ENCODE results near the gene POMT2. TPM values are rescaled to one million over a fixed set of nuclear protein-coding genes. Genes with fewer than 3 reads are reported as not detected.
"Not testable (repeated sequence)": the region's sequence is repeated elsewhere in the genome, so short reads cannot be mapped to it uniquely, and the experiment has no call there.

Gene POMT2
- polyA plus RNA-seq, 5 donors: 24.0 to 32.2 (median 31.0) TPM

DNA sequence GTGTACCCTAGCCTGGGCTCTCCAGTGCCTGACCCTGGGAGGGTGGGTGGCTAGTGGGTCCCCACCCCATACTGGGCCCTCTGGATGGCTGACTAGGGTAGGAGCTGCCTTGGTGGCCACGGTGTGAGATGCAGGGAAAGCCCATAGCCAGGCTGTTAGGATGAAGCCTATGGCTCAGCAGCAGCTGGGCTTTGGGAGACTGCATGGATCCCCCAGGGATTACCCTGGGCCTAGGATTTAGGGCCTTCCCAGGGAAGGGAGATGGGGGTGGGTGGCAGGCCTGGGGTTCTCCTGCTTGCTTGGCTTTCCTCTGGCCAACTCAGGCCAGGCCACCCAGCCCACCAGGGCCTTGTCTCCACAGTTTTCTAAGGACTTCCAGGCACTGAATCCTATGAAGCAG is 6.4 kb upstream of the POMT2 start:
- DNase-seq: no peak

DNA sequence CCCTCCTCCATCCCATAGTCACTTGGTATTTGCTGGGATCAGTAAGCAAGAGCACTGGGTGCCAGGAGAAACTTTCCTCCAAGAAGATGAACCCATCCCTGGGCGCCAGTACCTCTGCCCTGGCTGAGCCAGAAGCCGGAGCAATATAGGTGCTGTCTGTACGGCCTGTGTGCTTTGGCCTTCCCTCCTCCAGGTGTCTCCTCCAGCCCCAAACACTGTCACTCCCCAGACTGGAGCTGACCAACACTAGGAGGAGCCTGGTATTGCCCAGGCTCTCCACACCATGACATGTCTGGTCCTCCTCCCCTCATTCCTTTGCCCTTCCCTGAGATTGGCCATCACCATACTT is 5.0 kb upstream of the POMT2 start:
- DNase-seq: no peak

DNA sequence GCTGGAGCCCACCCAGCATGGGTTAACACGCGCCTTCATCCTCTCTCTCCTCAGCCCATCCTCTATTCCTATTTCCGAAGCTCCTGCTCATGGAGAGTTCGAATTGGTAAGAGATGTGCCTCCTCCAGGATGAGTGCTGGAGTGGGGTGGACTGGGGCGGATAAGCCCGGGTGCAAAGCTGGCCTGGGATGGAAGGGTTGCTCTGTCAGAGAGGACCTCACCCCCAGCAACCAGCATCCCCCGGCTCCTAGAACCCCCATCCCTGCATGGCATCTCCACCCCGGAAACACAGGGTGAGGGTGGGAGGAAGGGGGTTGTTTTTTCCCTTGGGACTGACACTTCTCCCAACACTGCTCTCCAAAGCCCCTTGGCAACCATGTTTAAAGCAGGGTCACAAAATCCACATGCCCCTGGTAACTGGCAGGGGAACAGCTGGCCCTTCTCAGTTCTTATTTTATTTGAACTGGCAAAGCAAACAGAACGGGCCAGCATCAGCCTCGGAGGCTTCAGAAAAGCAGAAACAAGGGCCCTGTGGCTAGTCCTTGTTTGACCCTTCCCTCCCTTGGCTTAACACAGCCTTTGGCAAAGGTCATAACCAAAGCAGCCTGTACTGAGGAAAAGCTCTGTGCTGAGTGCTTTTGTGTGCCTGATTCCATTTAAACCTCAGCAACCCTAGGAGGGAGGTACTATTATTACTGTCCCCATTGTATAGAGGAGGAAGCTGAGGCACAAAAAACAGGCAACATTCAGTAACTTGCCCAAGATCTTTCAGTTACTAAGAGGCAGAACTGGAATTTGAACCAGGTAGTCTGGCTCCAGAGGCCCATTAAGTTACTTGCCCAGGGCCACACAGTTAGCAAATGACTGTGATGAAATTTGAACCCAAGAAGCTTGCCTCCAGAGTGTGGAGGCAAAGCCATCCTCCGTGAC is 4.4 kb upstream of the POMT2 start:
- DNase-seq: no peak

DNA sequence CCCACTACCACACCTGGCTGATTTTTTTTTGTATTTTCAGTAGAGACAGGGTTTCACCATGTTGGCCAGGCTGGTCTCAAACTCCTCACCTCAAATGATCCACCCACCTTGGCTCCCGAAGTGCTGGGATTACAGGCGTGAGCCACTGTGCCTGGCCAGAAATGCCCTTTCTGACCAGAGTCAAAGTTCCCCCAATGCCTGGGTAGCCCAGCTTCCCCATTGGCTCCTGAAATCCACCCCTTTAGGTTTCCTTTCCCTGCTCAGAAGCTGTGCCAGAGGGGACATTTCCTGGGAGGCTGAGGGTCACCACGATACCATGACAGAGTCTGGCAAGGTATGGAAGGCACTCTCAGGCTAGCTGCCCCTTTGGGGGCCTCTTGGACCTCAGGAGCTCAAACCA is 3.6 kb upstream of the POMT2 start:
- DNase-seq: no peak

DNA sequence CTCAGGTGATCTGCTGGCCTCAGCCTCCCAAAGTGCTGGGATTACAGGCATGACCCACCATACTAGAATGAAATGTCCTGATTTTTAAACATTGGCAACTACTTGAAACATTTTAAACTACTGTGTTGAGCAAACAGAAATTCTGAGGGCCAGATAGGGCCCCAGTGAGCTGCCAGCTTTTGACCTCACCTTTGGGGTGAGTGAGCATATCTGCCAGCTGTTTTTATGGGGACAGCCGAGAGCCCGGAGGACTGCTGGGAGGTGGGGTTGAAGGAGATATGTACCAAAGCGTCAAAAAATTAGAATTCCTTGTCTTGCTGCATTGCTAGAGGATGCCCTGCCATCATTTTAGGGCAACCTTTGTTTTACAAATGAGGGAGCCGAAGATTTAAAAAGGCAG is 2.9 kb upstream of the POMT2 start:
- no peak for DNase-seq

DNA sequence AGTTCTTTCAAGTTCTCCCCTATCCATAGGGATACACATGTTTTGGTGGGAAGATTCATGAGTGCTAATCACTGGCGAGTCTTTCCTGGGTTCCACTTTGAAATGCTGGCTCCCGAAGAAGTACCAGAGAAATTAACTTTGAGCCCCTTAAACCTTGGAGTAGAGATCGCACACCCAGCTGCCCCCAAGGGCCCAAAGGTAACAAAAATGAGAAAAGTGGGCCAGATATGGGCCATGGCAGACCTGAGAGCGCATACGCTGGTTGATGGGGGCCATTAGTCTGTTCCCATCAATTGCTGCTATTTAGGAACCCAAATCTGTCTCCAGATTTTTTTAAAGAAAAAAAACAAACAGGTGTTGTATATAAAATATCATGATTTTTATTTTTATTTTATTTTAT is 2.3 kb upstream of the POMT2 start:
- no peak for DNase-seq

DNA sequence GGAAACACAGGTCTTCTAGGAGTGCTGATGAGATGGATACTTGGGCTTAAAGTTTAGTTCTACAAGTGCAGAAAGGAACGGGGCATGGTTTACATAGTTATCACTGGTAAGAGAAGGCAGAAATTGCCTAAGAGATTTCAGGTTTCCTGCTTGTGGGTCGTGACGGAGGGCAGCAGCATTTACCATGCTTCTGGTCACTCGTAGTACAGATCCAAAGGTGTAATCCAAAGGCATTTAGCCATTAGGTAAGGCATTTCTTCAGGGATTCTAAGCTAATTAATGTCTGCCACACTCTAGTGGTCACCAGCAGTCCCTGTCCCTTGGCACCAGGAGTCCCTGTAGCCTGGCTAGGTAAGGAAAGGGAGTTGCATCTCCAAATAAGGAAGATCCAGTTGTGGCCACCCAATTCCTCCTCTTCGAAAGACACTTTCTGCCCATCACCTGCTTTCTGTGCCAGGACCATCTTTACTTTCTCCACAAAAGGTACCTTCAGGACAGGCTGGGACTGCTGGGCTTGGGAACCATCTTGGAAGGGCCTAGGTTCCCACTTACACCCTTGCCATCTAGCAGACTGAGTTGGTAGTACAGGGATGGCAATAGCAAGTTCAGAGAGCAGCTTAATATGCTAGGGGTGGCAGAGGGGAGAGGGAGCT is 1.7 kb upstream of the POMT2 start:
- DNase-seq: no peak

DNA sequence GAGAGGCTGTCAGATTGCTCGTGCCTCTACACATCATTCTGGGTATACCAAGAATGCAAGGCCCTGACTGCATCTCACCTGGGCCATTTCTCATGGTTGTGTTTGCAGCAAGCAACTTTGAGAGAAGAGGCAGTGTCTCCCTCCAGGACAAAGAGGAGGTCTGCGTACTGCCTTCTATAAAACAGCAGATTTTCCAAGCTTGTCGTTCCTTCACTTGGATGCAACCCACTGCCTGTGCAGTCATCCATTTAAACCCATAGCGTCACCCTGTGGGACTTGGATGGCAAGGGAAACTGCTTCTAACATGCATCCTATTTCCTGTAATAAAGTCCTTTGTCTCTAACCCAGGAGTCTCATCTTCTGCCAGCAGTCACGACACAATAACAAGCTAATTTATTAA is 1.3 kb downstream of the POMT2 start:
- DNase-seq: no peak

DNA sequence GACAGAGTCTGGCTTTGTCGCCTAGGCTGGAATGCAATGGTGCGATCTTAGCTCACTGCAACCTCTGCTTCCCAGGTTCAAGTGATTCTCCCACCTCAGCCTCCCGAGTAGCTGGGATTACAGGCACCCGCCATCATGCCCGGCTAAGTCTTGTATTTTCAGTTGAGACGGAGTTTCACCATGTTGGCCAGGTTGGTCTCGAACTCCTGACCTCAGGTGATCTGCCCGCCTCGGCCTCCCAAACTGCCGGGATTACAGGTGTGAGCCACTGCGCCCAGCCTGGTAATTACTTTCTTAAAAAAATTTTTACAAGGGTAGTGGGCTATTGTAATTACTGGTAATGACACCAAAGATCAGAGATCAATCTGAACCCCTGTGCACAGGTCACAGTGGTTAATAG is 1.9 kb downstream of the POMT2 start:
- not testable (repeated sequence) for DNase-seq

DNA sequence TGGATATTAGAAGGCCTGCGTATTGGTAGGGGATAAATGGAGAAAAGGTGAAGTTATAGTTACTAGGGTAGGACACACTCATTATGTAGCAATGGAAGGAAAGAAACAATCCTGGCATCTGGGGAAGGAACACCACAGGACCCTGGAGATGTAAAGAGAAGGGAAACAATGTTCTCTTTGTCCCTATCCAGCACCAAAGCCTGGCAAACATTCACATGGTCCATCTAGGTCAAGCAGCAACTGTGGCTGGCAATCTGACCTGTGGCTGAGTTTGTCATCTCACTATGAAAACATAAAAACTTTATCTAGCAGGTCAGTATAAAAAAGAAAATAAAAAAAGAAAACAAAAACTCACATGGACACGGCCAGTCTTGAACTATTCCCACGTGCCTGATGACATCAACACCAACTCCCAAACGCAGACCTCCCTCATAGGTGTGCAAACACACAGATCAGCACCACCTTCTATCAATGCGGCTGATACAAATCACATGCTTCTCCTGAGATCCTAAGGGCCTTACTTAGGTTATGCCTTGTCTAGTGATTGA is 2.6 kb downstream of the POMT2 start:
- DNase-seq: no peak

DNA sequence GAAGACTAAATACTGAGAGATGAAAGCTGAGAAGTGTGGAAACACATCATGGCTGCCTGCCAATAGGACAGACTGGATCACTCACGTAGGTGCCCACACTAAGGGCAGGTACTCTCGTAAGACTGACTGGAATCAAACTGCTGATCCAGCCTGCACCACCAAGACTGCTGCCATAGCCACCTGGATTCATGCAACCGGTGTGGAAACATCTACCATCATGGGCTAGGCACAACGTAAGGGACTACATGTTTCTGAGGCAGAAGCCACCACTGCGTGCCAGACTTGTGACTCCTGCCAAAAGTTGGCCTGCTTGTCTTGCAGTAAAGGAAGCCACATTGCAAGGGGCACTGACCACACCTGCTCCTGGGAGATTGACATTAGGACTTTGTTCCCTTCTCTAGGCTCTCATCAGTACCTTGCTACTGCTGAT is 3.8 kb downstream of the POMT2 start:
- no peak for DNase-seq

DNA sequence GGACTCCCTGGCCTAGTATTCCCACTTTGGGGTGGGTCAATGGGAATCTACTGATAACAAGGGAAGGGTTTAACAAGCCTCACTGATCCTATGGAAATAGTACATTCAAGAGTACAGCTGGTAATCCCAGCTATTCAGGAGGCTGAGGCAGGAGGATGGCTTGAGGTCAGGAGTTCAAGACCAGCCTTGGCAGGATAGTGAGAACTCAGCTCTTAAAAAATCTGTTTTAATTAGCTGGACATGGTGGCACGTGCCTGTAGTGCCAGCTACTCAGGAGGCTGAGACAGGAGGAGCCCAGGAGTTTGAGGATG is 4.5 kb downstream of the POMT2 start:
- DNase-seq: no peak

DNA sequence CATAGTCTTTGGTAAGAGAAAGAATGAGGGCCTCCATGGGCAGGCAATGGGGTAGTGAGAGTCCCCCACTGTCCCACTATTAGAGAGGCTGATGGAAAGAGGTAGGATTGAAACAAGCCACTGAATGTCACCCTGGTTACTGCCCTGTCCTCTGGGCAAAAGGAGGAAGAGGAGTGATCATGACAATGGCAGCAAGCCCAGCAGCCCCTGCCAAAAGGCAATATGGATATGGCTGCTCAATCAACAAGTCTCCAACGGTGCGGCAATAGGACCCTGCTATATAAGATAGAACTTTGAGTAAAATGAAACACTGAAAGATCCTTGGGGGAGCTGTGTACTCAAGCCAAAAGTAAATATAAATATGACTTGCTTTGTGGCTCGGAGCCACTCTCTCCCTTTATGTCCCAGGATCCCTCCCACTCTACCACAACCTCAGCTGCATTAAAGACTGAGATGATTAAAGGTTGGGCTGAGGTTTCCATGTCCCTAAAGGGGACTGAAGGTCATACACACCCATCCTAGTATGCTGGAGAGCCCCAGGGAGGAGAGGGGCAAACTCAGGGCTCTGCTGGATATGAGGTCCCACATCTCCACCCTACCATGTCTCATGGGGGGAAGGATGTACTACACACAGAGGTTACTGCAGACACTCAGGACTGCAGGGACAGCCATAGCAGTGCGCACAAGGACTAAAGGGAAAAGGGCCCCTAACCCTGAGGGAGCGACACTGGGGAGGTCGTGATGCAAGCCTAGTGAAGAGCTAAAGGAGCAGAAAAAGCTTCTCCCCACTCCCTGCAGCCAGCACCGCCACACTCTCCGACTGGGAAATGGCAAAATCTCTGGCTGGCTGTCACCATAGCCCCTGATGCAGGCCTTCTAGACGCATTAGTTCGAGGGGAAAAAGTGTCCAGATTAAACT is 5.9 kb downstream of the POMT2 start:
- DNase-seq: no peak

DNA sequence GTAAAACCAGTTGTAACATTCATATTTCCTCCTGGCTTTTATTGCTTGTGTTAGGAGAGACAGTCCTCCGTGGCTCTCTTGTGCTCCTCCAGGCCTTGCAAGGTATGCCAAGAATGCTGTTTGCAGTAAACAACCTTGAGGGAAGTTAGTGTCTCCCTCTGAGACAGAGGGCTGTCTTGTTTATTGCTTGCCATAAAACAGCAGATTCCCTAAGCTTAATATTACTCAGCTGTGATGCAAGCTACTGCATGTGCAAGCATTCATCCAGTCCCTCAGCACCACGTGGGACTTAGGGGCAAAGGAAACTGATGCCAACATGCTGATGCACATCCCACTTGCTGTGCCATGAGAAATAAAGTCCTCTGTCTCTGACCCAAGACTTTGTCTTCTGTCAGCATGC is 6.6 kb downstream of the POMT2 start:
- DNase-seq: no peak

DNA sequence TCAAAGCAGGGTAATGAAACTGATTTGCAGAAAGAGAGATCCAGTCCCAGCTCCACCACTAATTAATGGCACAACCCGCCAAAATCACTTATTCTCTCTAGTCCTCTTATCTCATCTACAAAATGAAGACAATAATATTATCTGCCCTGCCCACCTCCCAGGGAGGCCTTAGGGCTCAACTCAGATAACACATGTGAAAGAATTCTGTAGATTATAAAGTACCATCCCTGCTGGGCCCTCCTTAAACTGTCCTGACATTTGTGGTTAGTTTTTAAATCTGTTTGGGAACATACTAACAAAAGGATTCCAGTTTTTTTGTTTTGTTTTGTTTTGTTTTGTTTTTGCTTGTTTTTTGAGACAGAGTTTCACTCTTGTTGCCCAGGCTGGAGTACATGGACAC is 7.3 kb downstream of the POMT2 start:
- DNase-seq: no peak

DNA sequence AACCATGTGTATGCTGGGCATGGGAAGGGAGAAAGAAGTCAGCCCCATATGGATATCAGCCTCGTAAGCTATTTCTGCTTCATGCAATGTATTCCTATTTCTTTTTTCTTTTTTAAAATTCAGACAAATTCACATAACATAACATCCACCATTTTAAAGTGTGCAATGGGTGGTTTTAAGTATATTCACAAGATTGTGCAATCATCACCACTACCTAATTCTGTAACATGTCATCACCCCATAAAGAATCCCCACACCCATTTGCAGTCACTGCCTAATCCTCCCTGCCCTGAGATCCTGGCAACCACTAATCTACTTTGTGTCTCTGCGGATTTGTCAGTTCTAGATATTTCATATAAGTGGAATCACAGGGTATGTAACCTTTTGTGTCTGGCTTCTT is 9.5 kb downstream of the POMT2 start:
- no peak for DNase-seq

DNA sequence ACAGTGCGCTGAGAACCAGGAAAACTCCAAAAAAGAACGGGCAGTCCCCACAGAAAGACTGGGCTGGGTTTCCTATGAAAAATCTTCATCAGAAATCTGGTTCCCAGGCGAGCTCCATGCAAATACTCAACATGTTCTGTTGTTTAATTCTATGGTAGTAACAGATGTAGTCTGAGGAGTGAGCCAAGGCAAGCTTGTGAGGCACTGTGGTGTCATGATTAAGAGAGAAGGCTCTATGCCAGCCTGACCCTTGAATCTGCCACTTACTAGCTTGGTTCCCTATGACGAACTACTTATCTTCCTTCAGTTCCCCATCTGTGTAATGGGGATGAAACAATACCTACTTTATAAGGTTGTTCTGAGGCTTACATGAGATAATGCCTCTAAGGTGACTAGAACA is 10.7 kb downstream of the POMT2 start:
- no peak for DNase-seq

DNA sequence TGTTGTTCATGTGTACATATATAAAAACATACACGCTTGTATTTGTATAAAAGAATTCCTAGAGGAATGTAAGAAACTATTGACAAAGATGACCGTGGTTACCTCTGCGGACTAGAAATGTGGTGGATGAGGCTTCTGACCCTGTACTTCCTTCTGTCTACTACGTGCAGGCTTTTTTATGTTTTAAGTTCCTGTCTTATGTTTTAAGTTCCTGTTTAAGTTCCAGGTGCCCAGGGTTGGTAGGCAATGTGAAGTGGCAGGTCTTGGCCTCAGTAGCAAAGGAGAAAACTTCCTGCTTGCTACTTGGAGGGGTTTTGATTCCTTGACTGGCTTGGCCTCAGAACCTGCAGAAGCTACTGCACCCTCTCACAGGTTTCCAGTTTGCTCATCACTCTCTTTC is 11.6 kb downstream of the POMT2 start:
- no peak for DNase-seq

DNA sequence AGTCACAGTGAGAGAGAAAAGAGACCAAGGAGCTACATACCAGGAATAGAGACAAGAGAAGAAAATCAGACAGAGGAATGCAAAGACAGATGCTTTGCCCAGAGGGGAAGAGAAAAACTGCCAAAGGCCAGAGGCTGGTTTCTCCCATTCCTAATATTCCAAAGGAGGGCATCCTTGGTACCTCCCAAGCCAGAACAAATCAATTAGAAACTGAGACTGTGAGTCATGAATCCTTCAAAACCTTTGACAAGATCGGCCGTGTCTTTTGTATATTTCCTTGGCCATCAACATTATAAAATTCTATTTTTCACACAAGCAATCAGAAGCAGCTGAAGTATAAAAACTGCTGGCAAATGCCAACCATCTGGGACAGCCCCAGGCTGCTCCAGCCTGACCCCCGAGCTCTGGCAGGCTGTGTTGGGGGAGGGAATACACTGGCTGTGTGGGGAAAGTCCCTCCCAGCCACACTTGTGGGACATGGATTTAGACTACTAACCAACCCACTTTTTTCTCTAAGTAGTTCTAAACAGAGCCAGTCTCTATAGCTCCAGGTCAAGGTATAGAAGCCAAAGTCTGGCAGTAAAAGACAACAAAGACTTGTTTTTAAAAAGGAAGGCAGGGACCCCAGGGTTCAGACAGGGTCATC is 13.7 kb downstream of the POMT2 start:
- DNase-seq: no peak

DNA sequence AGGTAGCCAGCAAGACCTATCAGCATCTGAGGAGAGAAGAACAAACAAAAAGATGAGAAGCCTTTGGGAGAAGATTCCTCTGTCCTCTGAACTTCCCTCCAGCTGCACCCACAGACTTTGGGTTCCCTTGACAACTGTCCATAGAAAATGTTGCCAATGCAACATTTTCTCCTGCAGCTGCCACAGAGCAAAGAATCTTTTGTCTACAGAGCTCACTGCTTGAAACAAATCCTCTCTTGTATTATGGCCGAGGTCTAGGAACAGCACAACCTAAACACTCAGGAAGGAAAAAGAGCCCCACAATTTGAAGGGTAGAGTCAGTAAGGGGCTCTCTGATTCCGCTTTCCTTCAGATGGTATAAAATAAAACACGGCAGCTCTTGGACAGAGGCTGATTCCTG is 14.3 kb downstream of the POMT2 start:
- no peak for DNase-seq

DNA sequence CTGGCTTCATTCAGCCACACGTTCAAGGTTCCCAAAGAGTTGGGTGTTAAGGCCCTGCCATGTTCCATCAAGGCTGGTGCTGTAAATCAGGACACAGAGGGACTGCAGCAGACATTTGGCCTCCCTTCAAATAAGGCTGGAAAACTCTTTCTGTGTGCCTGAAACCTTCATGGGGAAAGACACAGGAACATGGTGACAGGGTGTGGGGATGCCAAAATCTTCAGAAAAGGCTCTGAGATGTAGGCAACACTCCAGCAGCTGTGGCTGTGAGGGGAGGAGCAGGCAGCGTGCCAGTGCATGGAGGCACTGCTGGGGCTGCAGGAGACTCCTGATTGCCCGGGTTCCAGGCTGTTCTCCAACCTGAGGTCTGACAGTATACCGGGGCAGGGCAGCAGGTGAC is 15.0 kb downstream of the POMT2 start:
- DNase-seq: no peak

All from right lung (tissue), 5 donors.